ENCODE results near the gene TRNT1.
A peak's percentile ranks its signal among the peaks of the same experiment; 100 is the strongest.

Gene TRNT1

GRCh38 chr3:3102751-3103150 lies 24.0 kb upstream of the TRNT1 start:
- no peak overlapping the region for H3K4me3 ChIP-seq
- H3K9me3 ChIP-seq = no peaks in the 10 kb centered on the region
- in situ Hi-C loops (cut with MboI; ENCODE audit: low sequenced_read_pairs) = no loop called here
- H3K36me3 ChIP-seq (replicated peaks) = no peaks in the 10 kb centered on the region
- no peak for DNase-seq (ENCODE audit: low spot score in 2 of 2)
- H3K27me3 ChIP-seq (ENCODE audit: low read depth) = no peaks in the 10 kb centered on the region
- H3K4me1 ChIP-seq = no peaks in the 10 kb centered on the region

GRCh38 chr3:3105246-3105645 lies 21.5 kb upstream of the TRNT1 start:
- H3K4me3 ChIP-seq = no peak overlapping the region
- no peaks in the 10 kb centered on the region for H3K27me3 ChIP-seq (ENCODE audit: low read depth)
- H3K4me1 ChIP-seq = no peaks in the 10 kb centered on the region
- no peaks in the 10 kb centered on the region for H3K9me3 ChIP-seq
- in situ Hi-C loops (cut with MboI; ENCODE audit: low sequenced_read_pairs) = no loop called here
- DNase-seq (ENCODE audit: low spot score in 2 of 2) = no peak
- no peaks in the 10 kb centered on the region for H3K36me3 ChIP-seq (replicated peaks)

- Histone ChIP-seq H3K4me1 (no peaks in the 10 kb centered on the region), H3K9me3 (no peaks in the 10 kb centered on the region), H3K4me3 (no peak overlapping the region), H3K27me3 (ENCODE audit: low read depth) (no peaks in the 10 kb centered on the region), H3K36me3 (replicated peaks) (no peaks in the 10 kb centered on the region)
- in situ Hi-C loops (cut with MboI; ENCODE audit: low sequenced_read_pairs) = no loop called here
- DNase-seq (ENCODE audit: low spot score in 2 of 2) = no peak
Measured at GRCh38 chr3:3105815-3106214, 20.9 kb upstream of the TRNT1 start.

GRCh38 chr3:3107181-3107580 lies 19.6 kb upstream of the TRNT1 start:
- H3K4me3 ChIP-seq = no peak overlapping the region
- in situ Hi-C loops (cut with MboI; ENCODE audit: low sequenced_read_pairs) = no loop called here

GRCh38 chr3:3107858-3108257 lies 18.9 kb upstream of the TRNT1 start:
- no peaks in the 10 kb centered on the region for H3K9me3 ChIP-seq
- H3K4me1 ChIP-seq = no peaks in the 10 kb centered on the region
- in situ Hi-C loops (cut with MboI; ENCODE audit: low sequenced_read_pairs) = no loop called here
- H3K36me3 ChIP-seq (replicated peaks) = no peaks in the 10 kb centered on the region
- no peak overlapping the region for H3K4me3 ChIP-seq
- no peaks in the 10 kb centered on the region for H3K27me3 ChIP-seq (ENCODE audit: low read depth)
- no peak for DNase-seq (ENCODE audit: low spot score in 2 of 2)

More at GRCh38 chr3:3107181-3107580, 19.6 kb upstream of the TRNT1 start:
- Histone ChIP-seq H3K27me3 (ENCODE audit: low read depth) (no peaks in the 10 kb centered on the region), H3K9me3 (no peaks in the 10 kb centered on the region), H3K36me3 (replicated peaks) (no peaks in the 10 kb centered on the region), H3K4me1 (no peaks in the 10 kb centered on the region)
- DNase-seq (ENCODE audit: low spot score in 2 of 2) = no peak

- no peaks in the 10 kb centered on the region for H3K9me3 ChIP-seq
- H3K36me3 ChIP-seq (replicated peaks) = no peaks in the 10 kb centered on the region
- in situ Hi-C loops (cut with MboI; ENCODE audit: low sequenced_read_pairs) = no loop called here
- no peaks in the 10 kb centered on the region; the same call in 1 of the 2 replicates for H3K27me3 ChIP-seq (ENCODE audit: low read depth)
- H3K4me1 ChIP-seq = no peaks in the 10 kb centered on the region
- DNase-seq (ENCODE audit: low spot score in 2 of 2) = no peak
- H3K4me3 ChIP-seq = no peak overlapping the region
Measured at GRCh38 chr3:3109407-3110298, 17.1 kb upstream of the TRNT1 start.

- no peak within 1 kb of the TSS for H3K4me3 ChIP-seq
- DNase-seq (ENCODE audit: low spot score in 2 of 2) = no peak
- no peaks in the 10 kb centered on the region; the same call in 1 of the 2 replicates for H3K27me3 ChIP-seq (ENCODE audit: low read depth)
- no peaks in the 10 kb centered on the region for H3K36me3 ChIP-seq (replicated peaks)
- no peaks in the 10 kb centered on the region for H3K9me3 ChIP-seq
- no peaks in the 10 kb centered on the region for H3K4me1 ChIP-seq
- in situ Hi-C loops (cut with MboI; ENCODE audit: low sequenced_read_pairs) = no loop called here
Measured at GRCh38 chr3:3110299-3110630, 16.5 kb upstream of the TRNT1 start, which contains the start of gene IL5RA. Gene IL5RA (minus strand): TSS chr3:3110374. CDS start chr3:3104984, 5,390 bp downstream.

GRCh38 chr3:3110749-3111361 lies 15.9 kb upstream of the TRNT1 start:
- Histone ChIP-seq H3K4me3 (no peak overlapping the region), H3K4me1 (no peaks in the 10 kb centered on the region), H3K9me3 (no peaks in the 10 kb centered on the region), H3K27me3 (ENCODE audit: low read depth) (no peaks in the 10 kb centered on the region; the same call in 1 of the 2 replicates), H3K36me3 (replicated peaks) (no peaks in the 10 kb centered on the region)
- DNase-seq (ENCODE audit: low spot score in 2 of 2) = no peak
- in situ Hi-C loops (cut with MboI; ENCODE audit: low sequenced_read_pairs) = no loop called here

- Histone ChIP-seq H3K4me1 (no peaks in the 10 kb centered on the region), H3K36me3 (replicated peaks) (no peaks in the 10 kb centered on the region), H3K4me3 (no peak overlapping the region), H3K27me3 (ENCODE audit: low read depth) (no peaks in the 10 kb centered on the region; the same call in 1 of the 2 replicates), H3K9me3 (no peaks in the 10 kb centered on the region)
- DNase-seq (ENCODE audit: low spot score in 2 of 2) = no peak
- in situ Hi-C loops (cut with MboI; ENCODE audit: low sequenced_read_pairs) = no loop called here
Measured at GRCh38 chr3:3113042-3113709, 13.6 kb upstream of the TRNT1 start.

GRCh38 chr3:3117651-3118050 lies 9.1 kb upstream of the TRNT1 start:
- Histone ChIP-seq H3K27me3 (ENCODE audit: low read depth) (no peaks in the 10 kb centered on the region; the same call in 1 of the 2 replicates), H3K4me3 (no peak overlapping the region), H3K36me3 (replicated peaks) (no peaks in the 10 kb centered on the region), H3K4me1 (no peaks in the 10 kb centered on the region), H3K9me3 (no peaks in the 10 kb centered on the region)
- DNase-seq (ENCODE audit: low spot score in 2 of 2) = no peak
- in situ Hi-C loops (cut with MboI; ENCODE audit: low sequenced_read_pairs) = no loop called here

GRCh38 chr3:3119393-3119851 lies 7.3 kb upstream of the TRNT1 start:
- Histone ChIP-seq H3K9me3 (no peaks in the 10 kb centered on the region), H3K27me3 (ENCODE audit: low read depth) (no peaks in the 10 kb centered on the region), H3K4me3 (no peak overlapping the region), H3K4me1 (no peaks in the 10 kb centered on the region), H3K36me3 (replicated peaks) (no peaks in the 10 kb centered on the region)
- no peak for DNase-seq (ENCODE audit: low spot score in 2 of 2)
- in situ Hi-C loops (cut with MboI; ENCODE audit: low sequenced_read_pairs) = no loop called here

GRCh38 chr3:3125977-3126376 lies 763 bp upstream of the TRNT1 start:
- in situ Hi-C loops (cut with MboI; ENCODE audit: low sequenced_read_pairs) = no loop called here
- Histone ChIP-seq H3K4me3 (peak overlapping the region; percentile 93), H3K9me3 (no peaks in the 10 kb centered on the region), H3K4me1 (no peaks in the 10 kb centered on the region; the same call in 1 of the 2 replicates), H3K36me3 (replicated peaks) (peaks cover 24% of the 10 kb centered on the region), H3K27me3 (ENCODE audit: low read depth) (no peaks in the 10 kb centered on the region)
- no peak for DNase-seq (ENCODE audit: low spot score in 2 of 2)

- in situ Hi-C loops (cut with MboI; ENCODE audit: low sequenced_read_pairs) = no loop called here
- peak in 1 of 2 experiments; percentile 23 for DNase-seq (ENCODE audit: low spot score in 2 of 2)
- Histone ChIP-seq H3K9me3 (no peaks in the 10 kb centered on the region), H3K36me3 (replicated peaks) (peaks cover 28% of the 10 kb centered on the region), H3K4me3 (peak overlapping the region; percentile 93), H3K4me1 (no peaks in the 10 kb centered on the region; the same call in 1 of the 2 replicates), H3K27me3 (ENCODE audit: low read depth) (no peaks in the 10 kb centered on the region)
Measured at GRCh38 chr3:3127432-3128010, 781 bp downstream of the TRNT1 start.
